Measurements from ENCODE around the gene AP2A2. TPM values are rescaled to one million over a fixed set of nuclear protein-coding genes. Genes with fewer than 3 reads are reported as not detected.

Gene AP2A2
- total and polyA plus RNA-seq, 2 of the 4 experiments (the other 2 are of a cell fraction) = 19.9 to 49.0 TPM

DNA sequence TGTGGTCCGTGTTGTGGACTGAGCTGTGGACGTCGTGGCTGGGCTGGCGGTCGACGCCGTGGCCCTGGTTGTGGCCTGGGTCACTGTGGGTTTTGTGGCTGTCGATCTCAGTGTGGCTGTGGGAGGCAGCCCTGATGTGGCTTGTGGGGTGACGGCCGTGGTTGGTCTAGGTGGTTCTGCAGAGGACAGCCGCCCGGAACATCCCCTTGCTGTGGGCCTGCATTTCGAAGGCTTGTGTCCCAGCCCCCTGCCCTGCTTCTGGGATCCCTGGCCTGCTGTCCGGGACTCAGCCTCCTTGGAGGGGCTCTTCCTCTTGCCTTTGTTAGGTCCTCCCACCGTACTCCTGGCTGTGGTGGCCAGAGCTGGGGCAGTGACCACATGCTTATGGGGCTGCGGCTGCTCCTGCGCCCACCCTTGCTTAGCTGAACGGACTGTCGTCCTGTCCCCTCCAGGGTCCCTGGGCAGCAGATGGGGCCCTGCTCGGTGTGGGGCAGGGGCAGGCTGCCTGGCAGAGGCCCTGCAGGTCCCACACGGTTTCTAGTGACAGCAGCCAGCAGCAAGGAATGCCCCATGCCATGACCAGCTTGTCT, 93.7 kb downstream of the AP2A2 start:
- H3K23ac ChIP-seq (ENCODE audit: low read depth, low read length) = no peak overlapping the region
- H3K4ac ChIP-seq (ENCODE audit: low read depth, low read length) = no peak overlapping the region
- no peak overlapping the region for H2BK15ac ChIP-seq (ENCODE audit: low read depth, low read length)
- H2AK9ac ChIP-seq (replicated peaks; ENCODE audit: low read depth, low read length, poor library complexity) = no peak overlapping the region
- no peak overlapping the region for H3K18ac ChIP-seq (ENCODE audit: low read depth, low read length)
- no peak overlapping the region for H4K8ac ChIP-seq (ENCODE audit: low read depth in 2 of 2, low read length in 2 of 2)
- no peak overlapping the region for H3K4me2 ChIP-seq (ENCODE audit: low read depth, low read length)
- H3K56ac ChIP-seq (ENCODE audit: extremely low read depth, insufficient read depth, low read length) = no peak overlapping the region
- no TSS peak for BruUV-seq (replicated peaks)
- no peak overlapping the region for H2AK5ac ChIP-seq (ENCODE audit: low read depth, low read length)
- H3K9me1 ChIP-seq (ENCODE audit: insufficient read depth, low read length) = peaks cover 14% of the 10 kb centered on the region
- no peaks in the 10 kb centered on the region for H3K9me3 ChIP-seq (ENCODE audit: control insufficient read depth, insufficient read depth, low read length)
- H3K36me3 ChIP-seq (ENCODE audit: control insufficient read depth, insufficient read depth, low read length) = no peaks in the 10 kb centered on the region
- no peak overlapping the region for H3K4me3 ChIP-seq (ENCODE audit: insufficient read depth, low read depth, low read length)
- H4K5ac ChIP-seq (ENCODE audit: low read depth, low read length) = no peak overlapping the region
- no peak overlapping the region for H3K14ac ChIP-seq (replicated peaks; ENCODE audit: low read depth, low read length)
- in situ Hi-C loops (cut with MboI; ENCODE audit: low sequenced_read_pairs) = no loop called here
- ATAC-seq (ENCODE audit: low read depth) (no peak), DNase-seq (no peak)
- WGBS, 2 experiments (ENCODE audit: extremely low coverage in 2 of 2, insufficient read length in 1 of 2) = 78% methylated on average over 8 of the region's 21 CpGs; no CpG with 5 or more reads in 1 of the 2 experiments
- no peak overlapping the region for H2BK20ac ChIP-seq (ENCODE audit: low read depth, low read length)
- no peak overlapping the region for H2BK5ac ChIP-seq (ENCODE audit: low read depth, low read length, poor library complexity, severe bottlenecking)
- H2BK120ac ChIP-seq (ENCODE audit: low read depth, low read length) = no peak overlapping the region
- H2AFZ ChIP-seq (replicated peaks; ENCODE audit: low read length, poor library complexity) = no peak overlapping the region
- no peak for TF ChIP-seq RAD21 (IDR thresholded peaks at IDR 0.05; ENCODE audit: low read length)
- no peak for TF ChIP-seq POLR2A (IDR thresholded peaks at IDR 0.05; ENCODE audit: low read depth, low read length)
- TF ChIP-seq FOS (IDR thresholded peaks at IDR 0.05; ENCODE audit: low read depth, low read length) = no peak
- H4K91ac ChIP-seq (ENCODE audit: insufficient read depth, low read depth, low read length) = no peak overlapping the region
- no peak overlapping the region for H3K27ac ChIP-seq (ENCODE audit: insufficient read depth, low read length)
- no peak overlapping the region for H3K9ac ChIP-seq (ENCODE audit: low read depth, low read length)
- POLR2A ChIA-PET (ENCODE audit: unreplicated experiment) = no interaction called here
- intact Hi-C loops (cut with micrococcal nuclease) = no loop called here
- peaks cover 11 to 19% of the 10 kb centered on the region in 2 experiments for H3K79me1 ChIP-seq (ENCODE audit: low read depth in 1 of 2, low read length in 2 of 2)
- no peaks in the 10 kb centered on the region for H3K27me3 ChIP-seq (ENCODE audit: control insufficient read depth, insufficient read depth, low read length)
- peaks cover 12% of the 10 kb centered on the region for H4K20me1 ChIP-seq (ENCODE audit: insufficient read depth, low read length)
- CTCF ChIA-PET = no interaction called here
- H3K4me1 ChIP-seq (ENCODE audit: control insufficient read depth, insufficient read depth, low read length) = no peaks in the 10 kb centered on the region
- dilution Hi-C loops (cut with HindIII; ENCODE audit: low sequenced_read_pairs, unreplicated experiment) = no loop called here

Data from IMR-90 (cell line).